ENCODE data around the gene SRRM3. TPM values are rescaled to one million over a fixed set of nuclear protein-coding genes. Genes with fewer than 3 reads are reported as not detected.
"Not testable (repeated sequence)": the region's sequence is repeated elsewhere in the genome, so short reads cannot be mapped to it uniquely, and the experiment has no call there.

Gene SRRM3
- 0.62 TPM for polyA plus RNA-seq (ENCODE audit: insufficient read length)

DNA sequence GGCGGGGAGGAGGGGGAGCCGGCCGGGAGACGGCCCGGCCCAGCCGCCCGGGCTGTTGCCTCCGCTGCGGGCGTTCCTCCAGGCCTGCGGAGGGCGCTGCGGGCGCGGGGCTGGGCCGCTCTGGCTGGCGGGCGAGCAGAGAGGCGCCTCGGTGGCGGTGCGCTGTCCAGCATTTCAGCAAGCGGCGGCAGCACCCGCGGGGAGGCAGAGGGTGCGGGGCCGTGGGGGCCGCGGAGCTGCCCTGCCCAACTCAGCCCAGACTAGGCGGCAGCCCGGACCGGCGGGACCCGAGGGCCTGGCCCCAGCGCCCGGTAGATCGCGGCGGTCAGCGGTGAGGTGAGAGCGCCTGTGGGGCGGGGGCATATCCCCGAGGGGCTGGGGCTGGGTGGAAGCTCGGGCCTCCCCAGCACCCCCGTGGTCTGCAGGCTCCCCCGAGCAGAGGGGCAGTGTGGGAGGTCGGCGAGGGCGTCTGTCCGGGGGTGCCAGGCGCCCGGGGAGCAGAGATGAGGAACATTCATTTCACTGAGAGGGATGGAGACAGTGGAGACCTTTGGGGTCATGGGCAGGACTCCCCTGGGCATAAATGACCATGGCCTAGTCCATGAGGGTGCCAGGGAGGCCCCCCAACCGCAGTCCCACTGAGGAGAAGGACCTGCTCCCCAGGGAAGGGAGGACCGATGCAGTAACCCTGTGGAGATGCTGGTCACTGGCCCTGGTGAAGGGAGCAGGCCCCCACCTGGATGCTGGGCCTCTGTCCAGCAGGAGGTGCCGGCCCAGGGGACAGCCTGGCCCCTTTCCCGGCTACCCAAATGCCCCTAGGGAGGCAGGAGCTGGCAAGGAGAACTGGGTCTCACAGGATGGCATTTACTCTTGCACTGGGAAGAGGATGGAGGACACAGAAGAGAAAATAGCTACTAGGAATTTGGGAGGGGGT lies at the start of gene SRRM3:
SRRM3 (plus strand) TSS at position 165 of the 934 bp plus-strand sequence. CDS start 33,171 bp downstream, outside the sequence.
- peak; percentile 78 for DNase-seq

GRCh38 chr7:76151932-76152331 lies 49.8 kb upstream of the SRRM3 start:
- no peak for DNase-seq

- DNase-seq = not testable (repeated sequence)
Measured at GRCh38 chr7:76153571-76154230, 48.0 kb upstream of the SRRM3 start.

DNA sequence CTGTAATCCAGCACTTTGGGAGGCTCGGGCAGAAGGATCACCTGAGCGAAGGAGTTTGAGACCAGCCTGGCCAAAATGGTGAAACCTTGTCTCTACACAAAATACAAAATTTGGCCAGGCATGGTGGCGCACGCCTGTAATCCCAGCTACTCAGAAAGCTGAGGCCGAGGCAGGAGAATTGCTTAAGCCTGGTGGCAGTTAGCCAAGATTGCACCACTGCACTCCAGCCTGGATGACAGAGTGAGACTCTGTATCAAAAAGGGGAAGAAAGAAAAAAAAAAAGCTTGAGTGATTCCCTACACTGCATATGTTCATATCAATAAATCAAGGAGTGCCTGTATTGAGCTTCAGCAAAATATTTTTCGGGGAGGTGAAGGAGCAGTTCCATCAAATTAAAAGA lies 45.8 kb upstream of the SRRM3 start:
- no peak for DNase-seq

- not testable (repeated sequence) for DNase-seq
Measured at GRCh38 chr7:76156992-76157685, 44.6 kb upstream of the SRRM3 start.

- not testable (repeated sequence) for DNase-seq
Measured at GRCh38 chr7:76158416-76158815, 43.3 kb upstream of the SRRM3 start.

GRCh38 chr7:76162416-76163170 lies 39.1 kb upstream of the SRRM3 start:
- not testable (repeated sequence) for DNase-seq

DNA sequence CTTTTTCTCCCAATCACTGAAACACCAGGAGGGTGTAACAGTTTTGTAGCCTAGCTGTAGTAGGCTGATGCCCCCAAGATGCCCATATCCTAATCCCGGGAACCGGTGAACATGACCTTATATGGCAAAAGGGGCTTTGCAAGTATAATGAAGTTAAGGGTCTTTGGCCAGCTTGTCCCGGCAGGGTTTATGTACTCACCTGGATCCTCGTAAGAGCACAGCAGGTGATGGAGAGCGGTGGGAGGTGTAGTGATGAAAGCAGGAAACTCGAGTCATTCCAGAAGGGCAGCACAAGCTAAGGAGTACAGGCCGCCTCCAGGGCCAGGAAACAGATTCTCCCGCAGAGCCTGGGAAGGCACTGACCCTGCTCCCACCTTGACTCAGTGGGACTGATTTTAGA lies 37.9 kb upstream of the SRRM3 start:
- not testable (repeated sequence) for DNase-seq

GRCh38 chr7:76165106-76165972 lies 36.4 kb upstream of the SRRM3 start:
- no peak for DNase-seq

GRCh38 chr7:76165973-76166403 lies 35.7 kb upstream of the SRRM3 start:
- no peak for DNase-seq

GRCh38 chr7:76166404-76167255 lies 35.1 kb upstream of the SRRM3 start:
- peak; percentile 96 for DNase-seq

DNA sequence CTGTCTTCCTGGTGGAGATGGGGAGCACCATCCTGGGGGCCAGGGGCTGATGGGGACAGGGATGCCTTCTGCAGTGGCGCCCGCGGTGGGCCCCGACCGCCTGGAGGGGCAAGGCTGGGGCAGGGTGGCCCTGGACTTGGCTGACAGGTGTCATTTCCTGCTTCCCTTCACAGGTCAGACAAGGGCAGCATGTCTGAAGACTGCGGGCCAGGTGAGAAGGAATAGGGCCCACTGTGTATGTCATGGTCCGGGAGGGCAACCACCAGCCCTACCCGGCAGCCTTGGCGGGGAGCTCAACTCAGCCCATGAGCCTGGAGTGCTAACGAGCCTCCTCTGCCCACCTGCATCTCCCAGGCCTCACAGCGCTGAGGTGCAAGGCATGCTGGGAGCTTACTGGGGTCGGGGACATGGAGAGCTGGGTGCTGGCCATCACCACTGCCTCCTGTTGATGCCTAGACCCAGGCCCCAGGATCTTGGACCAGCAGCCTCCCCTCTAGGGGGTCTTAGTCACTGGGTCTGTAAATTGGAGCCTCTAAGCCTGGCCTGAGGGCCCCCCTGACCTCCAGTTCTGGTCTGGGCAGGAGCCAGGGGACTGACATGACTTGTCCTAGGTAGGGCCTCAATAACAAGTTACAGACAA lies 28.0 kb upstream of the SRRM3 start:
- no peak for DNase-seq

- not testable (repeated sequence) for DNase-seq
Measured at GRCh38 chr7:76176951-76177350, 24.7 kb upstream of the SRRM3 start.

- DNase-seq = no peak
Measured at GRCh38 chr7:76179686-76180085, 22.0 kb upstream of the SRRM3 start.

- no peak for DNase-seq
Measured at GRCh38 chr7:76182225-76182960, 19.3 kb upstream of the SRRM3 start.

DNA sequence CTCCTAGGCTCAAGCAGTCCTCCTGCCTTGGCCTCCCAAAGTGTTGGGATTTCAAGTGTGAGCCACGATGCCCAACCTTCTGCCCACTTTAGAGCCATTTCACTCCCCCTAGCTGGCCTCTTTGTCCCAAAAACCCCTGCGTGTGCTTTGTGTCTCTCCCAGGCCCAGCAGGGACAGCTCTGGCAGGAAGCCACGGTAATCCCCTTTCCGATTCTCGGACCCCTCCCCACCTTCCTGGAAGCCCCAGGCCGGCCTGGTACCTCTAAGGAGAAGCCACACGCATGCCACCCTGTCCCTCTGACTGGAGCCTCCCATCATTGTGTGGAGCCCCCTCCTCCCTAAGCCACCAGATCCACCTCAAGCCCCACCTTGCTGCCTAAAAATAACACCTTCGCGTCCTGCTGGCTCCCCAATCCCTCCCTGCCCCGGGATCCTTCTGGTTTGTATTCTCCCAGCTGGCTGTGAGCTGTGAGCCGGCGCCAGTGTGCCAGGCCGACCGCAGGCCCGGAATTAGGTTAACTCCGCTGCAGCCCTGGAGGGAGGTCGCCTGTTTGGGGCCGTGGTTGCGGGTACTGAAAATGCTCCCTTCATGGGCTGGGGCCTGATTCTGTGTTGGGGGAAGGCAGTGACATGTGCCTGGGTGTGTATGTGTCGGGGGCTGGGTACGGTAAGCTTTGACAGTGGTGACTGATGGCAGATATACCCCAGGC lies 16.4 kb upstream of the SRRM3 start:
- no peak for DNase-seq

DNA sequence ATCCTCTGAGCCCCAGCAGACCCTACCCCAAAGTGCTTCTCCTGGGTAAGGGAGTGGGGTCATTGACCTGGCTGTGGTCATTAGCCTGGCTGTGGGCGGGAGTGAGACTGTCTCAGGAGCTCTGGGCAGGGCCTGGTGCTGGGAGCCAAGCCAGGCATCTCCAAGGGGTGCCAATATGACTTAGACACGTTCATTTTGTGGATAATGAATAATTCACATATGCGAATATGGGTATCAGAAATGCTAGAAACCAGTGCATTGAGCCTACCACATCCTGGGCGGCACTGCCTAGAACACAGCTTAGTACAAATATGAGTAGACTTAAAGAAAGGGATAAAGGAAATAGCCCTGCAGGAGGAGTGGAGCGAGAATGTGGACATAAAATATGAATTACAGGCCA lies 14.4 kb upstream of the SRRM3 start:
- no peak for DNase-seq

- no peak for DNase-seq
Measured at GRCh38 chr7:76189276-76189675, 12.4 kb upstream of the SRRM3 start.

Measured in hindlimb muscle (tissue), 1 donor.